GM20000 (cell line): ENCODE results near the gene CBX2.
A peak's percentile ranks its signal among the peaks of the same experiment; 100 is the strongest.

Experiments
- DNase-seq: peaks from one replicate; pipeline ENCODE4 v3.0.0; 2012; ENCODE audit warnings: low spot score
- CTCF ChIP-seq: IDR thresholded peaks from 2 replicates; pipeline ENCODE4 v1.5.1; 2012; ENCODE audit warnings: mild to moderate bottlenecking, control low read depth; ENCODE audit errors: extremely low read depth, missing control alignments

Gene CBX2

GRCh38 chr17:79732254-79732653 lies 45.7 kb upstream of the CBX2 start:
- TF ChIP-seq CTCF, result no peak
- no peak for DNase-seq

- TF ChIP-seq CTCF, result no peak
- peak; percentile 70 for DNase-seq
These were observed 44.9 kb upstream of the CBX2 start for GRCh38 chr17:79732804-79733691.

- no peak for DNase-seq
- TF ChIP-seq CTCF, result no peak
These were observed 44.3 kb upstream of the CBX2 start for GRCh38 chr17:79733692-79734070.

GRCh38 chr17:79735096-79735495 lies 42.9 kb upstream of the CBX2 start:
- TF ChIP-seq CTCF, result no peak
- DNase-seq, result no peak

GRCh38 chr17:79737046-79737921 lies 40.7 kb upstream of the CBX2 start:
- DNase-seq, result no peak
- TF ChIP-seq CTCF, result no peak

GRCh38 chr17:79737922-79738578 lies 39.9 kb upstream of the CBX2 start:
- TF ChIP-seq CTCF, result no peak
- DNase-seq, result no peak
